C4-2B (cell line): ENCODE measurements around the gene PRKCH.

ENCODE experiments used
- H3K27ac ChIP-seq: fragments of 450-650 bp; 2 replicates; pipeline ENCODE4 v1.5.1; 2017
- CTCF ChIP-seq: fragments of 450-650 bp; conservative IDR thresholded peaks from 2 replicates; pipeline ENCODE4 v1.5.1; 2017; ENCODE audit warnings: mild to moderate bottlenecking
- ZFX ChIP-seq: fragments of 450-650 bp; IDR thresholded peaks from 2 replicates; pipeline ENCODE4 v1.6.1; 2017

Gene PRKCH

GRCh38 chr14:61501714-61502458 is 180.5 kb downstream of the PRKCH start:
- TF ChIP-seq ZFX (no peak), CTCF (no peak)
- no peak overlapping the region for H3K27ac ChIP-seq

- TF ChIP-seq CTCF (no peak), ZFX (no peak)
- H3K27ac ChIP-seq: no peak overlapping the region
Measured at GRCh38 chr14:61502459-61503093, 181.2 kb downstream of the PRKCH start.

GRCh38 chr14:61503167-61503801 is 181.9 kb downstream of the PRKCH start:
- H3K27ac ChIP-seq: no peak overlapping the region
- TF ChIP-seq ZFX (no peak), CTCF (no peak)

GRCh38 chr14:61504901-61505300 is 183.5 kb downstream of the PRKCH start:
- no peak overlapping the region for H3K27ac ChIP-seq
- no peak for TF ChIP-seq CTCF

GRCh38 chr14:61505815-61506809 is 184.7 kb downstream of the PRKCH start:
- no peak for TF ChIP-seq CTCF
- no peak for TF ChIP-seq ZFX
- H3K27ac ChIP-seq: no peak overlapping the region

- TF ChIP-seq ZFX (no peak), CTCF (no peak)
- no peak overlapping the region for H3K27ac ChIP-seq
Measured at GRCh38 chr14:61508526-61508925, 187.1 kb downstream of the PRKCH start.
